Renal cortical epithelial cell (primary cell): Measurements from ENCODE around the gene ZBTB20. TPM values are rescaled to one million over a fixed set of nuclear protein-coding genes. Genes with fewer than 3 reads are reported as not detected.

Experiments used
- DNase-seq: peaks from one replicate; pipeline ENCODE4 v3.0.0-alpha.2; 2011; ENCODE audit warnings: low read depth
- total RNA-seq: library from RNA; depleted of rRNA; stranded (reverse); fragments of >200 nt; gene quantifications from 2 replicates; pipeline ENCODE4 v1.2.3, GENCODE V29; 2014

Gene ZBTB20
- total RNA-seq, 1 donor from 2014 or later = 64.1 TPM

DNA sequence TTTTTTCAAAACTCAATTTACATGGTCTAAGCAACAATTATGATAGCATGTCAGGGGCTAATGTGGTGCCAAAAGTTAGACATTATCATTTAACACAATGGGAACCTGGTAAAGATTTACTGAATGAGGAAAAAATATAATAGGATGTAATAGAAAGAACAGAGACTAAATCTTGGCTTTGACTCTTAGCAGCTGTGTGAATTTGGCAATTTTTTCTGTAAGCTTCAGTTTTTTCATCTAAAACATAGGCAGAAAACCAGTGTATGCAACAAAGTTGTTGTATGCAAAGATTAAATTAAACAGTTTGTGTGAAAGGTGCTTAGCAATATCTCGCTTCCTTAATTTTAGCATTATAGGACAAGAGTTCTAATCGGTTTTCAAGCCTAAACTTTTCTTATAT is 57.6 kb downstream of the ZBTB20 start:
- no peak for DNase-seq

- DNase-seq = no peak
Measured at GRCh38 chr3:115087512-115087911, 59.6 kb downstream of the ZBTB20 start.

- no peak for DNase-seq
Measured at GRCh38 chr3:115086344-115086743, 60.7 kb downstream of the ZBTB20 start.

- no peak for DNase-seq
Measured at GRCh38 chr3:115085197-115085865, 61.8 kb downstream of the ZBTB20 start.

- DNase-seq = no peak
Measured at GRCh38 chr3:115084686-115085085, 62.4 kb downstream of the ZBTB20 start.

DNA sequence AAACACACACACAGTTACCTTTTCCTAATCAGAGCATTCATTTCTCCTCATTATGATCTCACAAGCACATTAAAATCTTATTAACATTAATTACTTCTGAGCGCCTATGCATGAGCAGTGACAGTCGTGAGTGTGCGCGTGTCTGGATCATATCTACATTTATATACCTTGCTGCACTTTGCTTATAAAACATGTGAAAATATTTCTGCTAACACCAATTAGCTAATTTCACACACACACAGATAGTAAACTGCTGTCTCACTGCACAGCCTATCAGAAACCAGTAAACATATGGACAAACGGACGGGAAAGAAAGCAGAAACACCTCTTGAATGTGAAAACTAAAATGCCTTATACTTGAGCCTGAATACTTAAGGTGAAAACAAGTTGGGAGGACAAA is 64.8 kb downstream of the ZBTB20 start:
- no peak for DNase-seq

- no peak for DNase-seq
Measured at GRCh38 chr3:115081444-115081843, 65.6 kb downstream of the ZBTB20 start.

- DNase-seq = peak; percentile 33
Measured at GRCh38 chr3:115077501-115078250, 69.4 kb downstream of the ZBTB20 start.

GRCh38 chr3:115074502-115074901 is 72.6 kb downstream of the ZBTB20 start:
- peak; percentile 57 for DNase-seq

DNA sequence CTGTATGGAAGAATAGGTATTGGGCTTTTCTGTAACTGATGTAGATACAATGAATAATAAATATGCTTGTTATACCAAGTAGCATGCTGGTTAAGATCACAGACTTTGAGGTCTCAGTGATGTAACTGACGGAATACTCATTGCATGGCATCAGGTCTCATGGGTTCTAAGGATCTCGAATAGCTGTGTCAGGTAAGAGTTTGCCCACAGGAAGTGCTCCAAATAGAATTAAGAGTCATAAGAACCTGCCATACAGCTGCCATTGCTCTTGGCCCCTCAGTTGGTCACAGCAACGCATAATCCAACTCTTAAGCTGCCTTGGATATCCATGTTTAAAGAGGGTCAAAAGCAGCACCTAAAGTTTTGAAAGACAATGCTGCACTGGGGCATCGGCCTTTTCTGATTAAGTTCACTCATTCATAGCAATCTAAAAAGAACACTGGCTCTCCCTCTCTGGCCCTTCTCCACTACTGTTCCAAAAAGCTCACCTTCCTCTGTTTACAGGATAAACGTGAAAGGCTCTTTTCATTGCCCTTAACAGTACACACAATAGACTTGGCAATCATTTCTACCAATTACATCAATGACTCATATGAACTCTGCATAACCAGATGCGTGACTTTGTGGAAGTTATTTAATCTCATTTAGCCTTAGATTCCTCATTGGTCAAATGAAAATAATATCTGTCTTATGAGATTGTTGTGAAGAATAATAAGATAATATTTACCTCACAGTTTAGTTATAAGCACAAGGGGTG is 74.6 kb downstream of the ZBTB20 start:
- DNase-seq = peak; percentile 76

DNA sequence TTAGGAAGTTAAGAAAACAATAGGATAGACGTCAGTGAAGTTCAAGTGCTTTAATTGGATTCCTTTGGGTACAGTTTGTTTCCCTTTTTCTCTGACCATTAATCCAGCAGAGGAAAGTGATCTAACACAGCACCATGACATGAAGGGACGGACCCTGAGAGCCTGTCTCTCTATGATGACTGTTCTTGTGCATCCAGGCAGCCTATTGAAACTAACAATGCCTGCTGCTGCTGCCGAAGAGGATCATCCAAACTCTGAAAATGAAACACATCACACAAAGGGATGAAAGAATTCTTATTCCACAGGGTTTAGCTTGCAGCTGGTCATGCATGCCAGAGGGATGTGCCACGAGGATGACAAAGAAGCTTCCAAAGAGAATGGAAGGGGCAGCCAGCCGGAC is 75.5 kb downstream of the ZBTB20 start:
- DNase-seq = peak; percentile 57

- DNase-seq = peak; percentile 17
Measured at GRCh38 chr3:115071166-115071565, 75.9 kb downstream of the ZBTB20 start.

- DNase-seq = no peak
Measured at GRCh38 chr3:115068799-115069198, 78.3 kb downstream of the ZBTB20 start.

DNA sequence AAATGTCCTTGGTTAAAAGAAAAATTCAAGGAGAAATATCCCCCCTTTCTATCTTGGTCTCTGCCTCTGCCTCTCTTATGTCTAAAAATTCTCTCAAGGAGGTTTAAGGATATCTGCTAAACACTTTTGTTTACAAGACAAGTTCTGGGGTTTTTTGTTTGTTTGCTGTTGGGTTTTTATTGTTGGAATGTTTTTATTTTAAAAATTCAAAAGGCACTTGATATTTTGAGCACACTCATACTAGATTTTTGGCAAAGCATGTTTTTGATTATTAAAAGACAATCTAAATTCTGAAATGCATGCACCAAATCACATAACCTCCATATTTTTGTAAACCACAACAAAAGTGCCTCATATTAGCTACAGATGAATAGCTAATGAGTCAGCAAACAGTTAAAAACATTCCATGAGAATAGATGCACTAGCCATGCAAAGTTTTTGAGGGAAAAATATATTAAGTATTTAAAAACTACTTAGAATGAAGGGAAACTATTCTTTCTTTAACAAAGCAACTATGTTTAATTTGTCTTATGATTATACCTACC is 84.6 kb downstream of the ZBTB20 start:
- DNase-seq = peak; percentile 74

DNA sequence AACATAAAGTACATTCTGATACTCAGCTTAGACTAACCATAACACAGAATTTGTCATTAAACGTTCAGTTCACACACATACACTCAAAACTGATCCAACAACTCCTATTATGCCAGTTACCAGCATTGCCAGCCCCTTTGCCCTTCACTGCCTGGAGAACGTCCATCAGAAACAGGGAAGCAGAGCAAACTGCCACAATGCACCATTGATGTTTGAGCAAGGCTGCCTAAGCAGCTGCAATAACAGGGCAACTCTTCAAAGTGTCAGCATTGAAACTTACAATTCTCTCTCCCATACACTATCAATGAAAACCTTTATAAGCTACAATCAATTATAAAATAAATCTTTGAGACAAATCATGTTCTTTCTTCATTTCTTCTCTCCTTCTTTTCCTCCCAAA is 85.1 kb downstream of the ZBTB20 start:
- DNase-seq = no peak

DNA sequence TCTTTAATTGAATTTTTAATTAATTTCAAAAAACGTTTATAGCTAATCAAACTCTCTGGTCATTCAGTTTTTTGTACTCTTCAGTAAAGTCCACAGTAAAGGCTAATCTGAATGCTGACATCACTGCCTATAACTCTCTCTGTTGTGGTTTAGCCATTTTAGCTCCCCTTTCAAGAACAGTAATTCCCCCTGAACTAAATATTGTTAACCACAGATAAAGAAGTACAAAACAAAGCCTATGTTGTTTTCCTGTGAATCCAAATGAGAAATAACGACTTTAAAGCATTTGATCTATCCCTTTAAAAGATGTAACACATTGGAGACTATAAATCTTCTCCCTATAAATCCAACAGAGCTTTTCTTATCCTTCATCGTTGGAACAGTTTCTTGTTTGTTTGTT is 94.2 kb downstream of the ZBTB20 start:
- no peak for DNase-seq

- DNase-seq = no peak
Measured at GRCh38 chr3:115042351-115042750, 104.7 kb downstream of the ZBTB20 start.

DNA sequence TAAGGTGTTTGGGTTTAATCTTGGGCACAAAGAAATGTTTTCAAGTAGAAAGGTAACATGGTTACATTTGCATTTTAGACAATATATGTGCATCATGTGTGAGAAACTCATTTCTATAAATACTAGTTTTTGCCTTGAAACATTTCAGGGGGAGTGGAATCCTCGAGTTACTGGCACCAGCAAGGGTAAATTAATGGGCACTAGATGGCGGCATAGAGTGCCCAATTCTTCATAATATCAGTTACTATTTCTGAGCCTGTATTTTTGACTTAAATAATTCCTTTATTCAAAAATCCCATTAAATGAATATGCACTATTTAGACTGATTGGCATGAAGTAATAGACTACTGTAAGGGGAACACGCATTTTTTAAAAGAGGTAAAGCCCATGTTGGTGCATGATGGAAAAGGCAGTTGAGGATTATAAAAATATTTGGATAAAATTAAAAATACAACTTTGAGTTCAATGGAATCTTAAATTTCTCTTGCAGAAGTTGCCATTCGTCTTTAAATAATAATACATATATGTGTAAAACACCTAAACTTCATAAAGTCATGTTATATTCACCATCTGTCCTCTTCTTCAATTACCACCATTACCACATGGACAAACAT is 106.3 kb downstream of the ZBTB20 start:
- DNase-seq = peak; percentile 34

- no peak for DNase-seq
Measured at GRCh38 chr3:115040246-115040645, 106.8 kb downstream of the ZBTB20 start.

DNA sequence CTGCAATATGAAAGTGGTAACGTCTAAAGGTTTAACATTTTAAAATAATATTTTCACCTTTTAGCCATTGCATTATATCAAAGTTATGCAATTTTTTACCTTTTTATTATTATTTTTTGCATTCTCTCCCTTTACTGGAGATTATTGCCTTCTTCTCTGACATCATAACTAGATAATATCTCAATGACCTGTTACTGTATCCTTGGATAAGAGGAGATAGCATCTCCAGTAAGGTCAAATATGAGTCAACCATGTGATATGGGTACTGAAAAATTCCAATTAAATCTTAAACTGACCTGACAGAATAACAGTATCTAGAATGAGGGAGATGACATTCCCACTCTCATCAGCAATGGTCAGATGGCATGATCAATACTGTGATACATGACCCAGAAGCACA is 108.3 kb downstream of the ZBTB20 start:
- DNase-seq = no peak

DNA sequence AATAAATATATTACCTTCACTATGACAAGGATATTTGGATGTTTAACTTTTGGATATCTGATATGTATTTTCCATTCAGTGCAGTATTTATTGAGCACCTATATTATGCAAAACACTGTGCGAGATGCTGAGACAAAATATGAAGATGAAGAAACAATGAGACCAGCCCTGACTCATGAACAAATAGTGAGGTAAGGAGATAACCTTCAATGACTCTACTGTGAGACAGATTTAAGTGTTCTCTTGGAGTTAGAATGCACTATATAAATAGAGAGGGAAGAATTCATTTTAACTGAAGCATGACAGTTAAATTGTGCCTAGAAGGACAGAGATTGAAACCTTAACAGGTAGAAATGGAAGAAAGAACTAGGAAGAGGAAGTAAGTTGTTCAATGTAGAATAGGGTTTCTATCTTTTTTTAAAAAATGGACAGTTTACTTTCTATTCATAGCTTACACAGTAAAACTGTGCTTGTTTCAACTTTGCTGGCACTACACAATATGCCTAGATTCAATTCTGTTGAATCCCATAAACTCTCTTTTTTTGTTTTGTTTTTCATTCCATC is 124.2 kb downstream of the ZBTB20 start:
- peak; percentile 19 for DNase-seq

- DNase-seq = no peak
Measured at GRCh38 chr3:115022199-115022598, 124.9 kb downstream of the ZBTB20 start.
